Upper lobe of right lung (tissue), 1 donor: ENCODE data around the gene PMAIP1. TPM values are rescaled to one million over a fixed set of nuclear protein-coding genes. Genes with fewer than 3 reads are reported as not detected.
A peak's percentile ranks its signal among the peaks of the same experiment; 100 is the strongest.

Experiments used
- ATAC-seq: fragments of 200-7000 bp; cut with Tn5 transposase; one replicate; pipeline ENCODE4 v1.9.1; 2020; ENCODE audit warnings: mild to moderate bottlenecking, moderate library complexity
- DNase-seq: peaks from one replicate; pipeline ENCODE4 v3.0.0-alpha.2; 2020
- H3K27ac ChIP-seq: fragments of 200-600 bp; one replicate; pipeline ENCODE4 v1.8.0; 2022
- H3K27me3 ChIP-seq: fragments of 200-600 bp; one replicate; pipeline ENCODE4 v1.8.0; 2022; ENCODE audit warnings: mild to moderate bottlenecking
- H3K36me3 ChIP-seq: fragments of 200-600 bp; one replicate; pipeline ENCODE4 v1.8.0; 2022
- H3K4me1 ChIP-seq: fragments of 200-600 bp; one replicate; pipeline ENCODE4 v1.8.0; 2022
- H3K4me3 ChIP-seq: fragments of 200-600 bp; one replicate; pipeline ENCODE4 v1.8.0; 2022; ENCODE audit warnings: mild to moderate bottlenecking
- H3K9me3 ChIP-seq: fragments of 200-600 bp; one replicate; pipeline ENCODE4 v1.8.0; 2022
- CTCF ChIP-seq: fragments of 200-600 bp; IDR thresholded peaks from one replicate; pipeline ENCODE4 v1.8.0; 2022; ENCODE audit warnings: antibody characterized with exemption
- intact Hi-C: fragments of 100-400 bp; cut with DNase I; formaldehyde crosslinking; loops from one replicate; pipeline ENCODE4 v1.11.0; 2022
- total RNA-seq: library from RNA; stranded (reverse); fragmentation: NEBNext Ultra II Directional; extraction: Animal tissue kit (Norgen Biotek cat#: 25700); gene quantifications from one replicate; pipeline ENCODE4 v1.2.1, GENCODE V29; 2021
- donor health status: DM: no; HTN: yes; CAD: no; lungs with severe emphysema.

PMAIP1 gene
- total RNA-seq, 1 donor from 2014 or later = 3.1 TPM

DNA sequence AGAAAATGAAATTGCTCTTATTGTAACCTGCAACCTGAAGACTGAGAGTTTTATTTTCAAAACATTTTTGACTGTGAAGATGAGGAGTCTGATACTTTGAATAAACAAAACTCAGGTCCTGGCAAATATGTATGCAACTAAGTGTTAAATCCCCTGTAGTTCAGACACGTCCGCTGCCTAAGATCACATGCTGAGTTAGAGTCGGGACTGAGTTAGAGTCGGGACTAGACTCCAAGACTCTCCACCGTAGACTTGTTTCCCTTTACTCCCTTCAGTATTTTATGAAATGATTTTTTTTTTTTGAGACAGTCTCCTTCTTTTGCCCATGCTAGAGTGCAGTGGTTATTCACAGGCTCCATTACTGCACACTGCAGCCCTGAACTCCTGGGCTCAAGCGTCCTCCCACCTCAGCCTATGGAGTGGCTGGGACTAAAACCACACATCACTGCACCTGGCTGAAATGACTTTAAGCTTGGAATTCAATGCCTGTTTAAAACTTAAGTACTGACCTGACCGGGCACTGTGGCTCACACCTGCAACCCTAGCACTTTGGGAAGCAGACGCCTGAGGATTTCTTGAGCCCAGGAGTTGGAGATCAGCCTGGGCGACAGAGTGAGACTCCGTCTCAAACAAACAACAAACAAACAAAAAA lies 28.0 kb upstream of the PMAIP1 start:
- Histone ChIP-seq H3K27me3 (no peaks in the 10 kb centered on the region), H3K4me3 (no peak overlapping the region), H3K36me3 (no peaks in the 10 kb centered on the region), H3K27ac (no peak overlapping the region), H3K4me1 (no peaks in the 10 kb centered on the region), H3K9me3 (no peaks in the 10 kb centered on the region)
- intact Hi-C loops = no loop called here
- ATAC-seq (no peak), DNase-seq (no peak)
- no peak for TF ChIP-seq CTCF

DNA sequence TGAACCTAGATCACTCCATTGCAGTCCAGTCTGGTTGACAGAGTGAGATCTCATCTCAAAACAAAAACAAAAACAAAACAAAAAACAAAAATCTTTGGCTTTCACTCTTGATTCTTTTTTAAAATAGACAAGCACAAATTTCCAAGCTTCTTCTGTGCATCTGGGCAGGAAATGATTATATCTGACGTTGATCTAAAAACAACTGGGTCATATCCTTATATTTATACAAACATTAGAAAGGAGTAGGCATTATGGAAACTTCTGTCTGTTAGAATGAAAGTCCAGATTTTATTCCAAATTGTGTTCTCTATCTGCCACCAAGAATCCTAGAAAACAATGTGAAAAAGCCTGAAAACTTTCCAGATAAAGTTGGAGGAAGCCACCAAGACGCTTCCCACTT lies 26.2 kb upstream of the PMAIP1 start:
- no peak overlapping the region for H3K4me3 ChIP-seq
- intact Hi-C loops = no loop called here
- H3K36me3 ChIP-seq = no peaks in the 10 kb centered on the region
- TF ChIP-seq CTCF = no peak
- no peaks in the 10 kb centered on the region for H3K4me1 ChIP-seq
- H3K9me3 ChIP-seq = no peaks in the 10 kb centered on the region
- no peak overlapping the region for H3K27ac ChIP-seq
- no peaks in the 10 kb centered on the region for H3K27me3 ChIP-seq
- no peak for DNase-seq
- ATAC-seq = no peak

DNA sequence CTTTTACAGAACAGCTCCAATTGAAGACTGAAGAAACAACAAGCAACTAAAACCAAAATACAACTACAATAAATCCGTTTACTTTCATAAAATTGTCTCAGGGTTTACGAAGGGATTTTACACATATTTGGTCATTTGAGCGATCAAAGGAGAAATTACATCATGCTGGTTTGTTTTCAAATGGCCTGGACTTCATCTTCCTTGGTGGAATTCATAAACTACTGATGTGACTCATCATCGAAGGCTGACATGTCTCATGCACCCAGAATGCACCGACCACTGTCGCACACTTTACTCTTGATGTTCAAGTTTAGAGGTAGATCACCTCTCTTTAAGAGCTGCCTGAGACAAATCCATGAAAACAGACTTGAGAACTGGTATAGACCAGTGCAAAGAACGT lies 25.6 kb upstream of the PMAIP1 start:
- H3K4me3 ChIP-seq = no peak overlapping the region
- DNase-seq = no peak
- no peak for TF ChIP-seq CTCF
- no peak overlapping the region for H3K27ac ChIP-seq
- H3K4me1 ChIP-seq = no peaks in the 10 kb centered on the region
- no peaks in the 10 kb centered on the region for H3K27me3 ChIP-seq
- intact Hi-C loops = no loop called here
- H3K36me3 ChIP-seq = no peaks in the 10 kb centered on the region
- H3K9me3 ChIP-seq = no peaks in the 10 kb centered on the region
- ATAC-seq = no peak

DNA sequence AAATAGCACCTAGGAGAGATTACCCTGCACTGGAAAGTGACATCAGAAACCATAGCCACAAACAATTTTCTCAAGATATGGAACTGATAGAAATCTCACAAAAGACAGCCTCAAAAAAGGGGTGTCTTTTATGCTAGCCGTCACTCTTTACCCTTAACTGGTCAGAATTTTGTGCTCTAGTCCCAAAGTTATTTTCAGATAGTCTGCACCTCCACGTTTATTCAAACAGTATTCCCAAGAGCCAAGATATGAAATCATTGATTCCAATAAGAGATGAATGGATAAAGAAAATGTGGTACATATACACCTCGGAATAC lies 23.5 kb upstream of the PMAIP1 start:
- Histone ChIP-seq H3K4me3 (no peak overlapping the region), H3K4me1 (no peaks in the 10 kb centered on the region), H3K27ac (no peak overlapping the region), H3K36me3 (no peaks in the 10 kb centered on the region), H3K9me3 (no peaks in the 10 kb centered on the region), H3K27me3 (no peaks in the 10 kb centered on the region)
- DNase-seq (no peak), ATAC-seq (no peak)
- intact Hi-C loops = no loop called here
- no peak for TF ChIP-seq CTCF

GRCh38 chr18:59877361-59877760 lies 22.4 kb upstream of the PMAIP1 start:
- H3K27ac ChIP-seq = no peak overlapping the region
- H3K36me3 ChIP-seq = no peaks in the 10 kb centered on the region
- H3K27me3 ChIP-seq = no peaks in the 10 kb centered on the region
- no peaks in the 10 kb centered on the region for H3K9me3 ChIP-seq
- intact Hi-C loops = no loop called here
- H3K4me1 ChIP-seq = peaks cover 7% of the 10 kb centered on the region
- TF ChIP-seq CTCF = no peak
- ATAC-seq (peak; percentile 47), DNase-seq (no peak)
- no peak overlapping the region for H3K4me3 ChIP-seq

DNA sequence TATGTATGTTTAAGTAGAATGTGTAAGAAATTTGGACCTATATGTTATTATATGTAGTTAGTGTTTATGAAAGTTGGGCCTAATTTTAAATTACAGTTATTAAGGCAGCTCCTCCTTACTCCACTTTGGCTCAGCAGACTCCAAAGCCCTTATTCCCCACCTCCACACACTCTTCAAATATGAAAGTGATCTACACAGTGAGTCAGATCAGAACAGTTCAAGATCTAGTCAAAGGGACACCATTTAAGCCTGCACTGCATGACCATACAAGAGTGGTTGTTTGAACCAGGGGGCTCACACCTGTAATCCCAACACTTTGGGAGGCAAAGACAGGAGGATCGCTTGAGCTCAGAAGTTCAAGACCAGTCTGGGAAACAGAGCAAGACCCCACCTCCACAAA lies 21.2 kb upstream of the PMAIP1 start:
- Histone ChIP-seq H3K4me3 (no peak overlapping the region), H3K27ac (no peak overlapping the region), H3K27me3 (no peaks in the 10 kb centered on the region), H3K9me3 (no peaks in the 10 kb centered on the region), H3K4me1 (peaks cover 14% of the 10 kb centered on the region), H3K36me3 (no peaks in the 10 kb centered on the region)
- intact Hi-C loops = no loop called here
- no peak for DNase-seq
- TF ChIP-seq CTCF = no peak
- ATAC-seq = no peak
